Activated CD4-positive, CD25-positive, alpha-beta regulatory T cell treated with anti-CD3 and anti-CD28 coated beads, Interleukin-2, amount 50 U/mL, for 24 hours (primary cell): ENCODE data around the gene KLK2.
"Not testable (repeated sequence)": the region's sequence is repeated elsewhere in the genome, so short reads cannot be mapped to it uniquely, and the experiment has no call there.

Source experiments
- ATAC-seq, 2 donors: fragments of 150-1000 bp; cut with Tn5 transposase; one replicate each; pipeline ENCODE4 v1.10.0; 2021; ENCODE audit warnings: mild to moderate bottlenecking in 1 of 2, moderate library complexity in 1 of 2

The KLK2 gene

GRCh38 chr19:50894478-50895356 is 21.5 kb downstream of the KLK2 start:
- no peak for ATAC-seq

GRCh38 chr19:50896089-50896590 is 22.9 kb downstream of the KLK2 start:
- ATAC-seq, result not testable (repeated sequence)

- peak; percentile 75 to 85 for ATAC-seq
Measured at GRCh38 chr19:50896591-50897190, 23.5 kb downstream of the KLK2 start.

GRCh38 chr19:50897191-50897607 is 24.0 kb downstream of the KLK2 start:
- ATAC-seq, result no peak

GRCh38 chr19:50897612-50898011 is 24.4 kb downstream of the KLK2 start:
- no peak for ATAC-seq

GRCh38 chr19:50898018-50898417 is 24.8 kb downstream of the KLK2 start:
- no peak for ATAC-seq

GRCh38 chr19:50899569-50899968 is 26.3 kb downstream of the KLK2 start:
- ATAC-seq, result no peak

- ATAC-seq, result no peak
Measured at GRCh38 chr19:50902640-50903039, 29.4 kb downstream of the KLK2 start.

- ATAC-seq, result no peak
Measured at GRCh38 chr19:50906217-50906616, 33.0 kb downstream of the KLK2 start.

GRCh38 chr19:50908336-50908735 is 35.1 kb downstream of the KLK2 start:
- ATAC-seq, result no peak

- peak in 1 of 2 donors; percentile 32 for ATAC-seq
Measured at GRCh38 chr19:50909240-50910070, 36.2 kb downstream of the KLK2 start.

- ATAC-seq, result no peak
Measured at GRCh38 chr19:50910722-50911121, 37.5 kb downstream of the KLK2 start.

GRCh38 chr19:50911206-50912101 is 38.2 kb downstream of the KLK2 start, which contains the start of gene KLK4:
Gene KLK4 (minus strand): TSS chr19:50911395. CDS start chr19:50910738, 657 bp downstream.
- ATAC-seq, result no peak

- no peak for ATAC-seq
Measured at GRCh38 chr19:50912102-50912599, 38.9 kb downstream of the KLK2 start.

GRCh38 chr19:50912727-50913716 is 39.8 kb downstream of the KLK2 start:
- peak; percentile 53 to 59 for ATAC-seq

GRCh38 chr19:50916069-50916468 is 42.8 kb downstream of the KLK2 start:
- ATAC-seq, result no peak

GRCh38 chr19:50921426-50922316 is 48.4 kb downstream of the KLK2 start:
- ATAC-seq, result peak; percentile 24 to 37

GRCh38 chr19:50922317-50922853 is 49.1 kb downstream of the KLK2 start:
- ATAC-seq, result peak; percentile 92 to 94

- no peak for ATAC-seq
Measured at GRCh38 chr19:50924586-50924985, 51.3 kb downstream of the KLK2 start.
